HG03457 (cell line): ENCODE data around the gene PSAP.

ENCODE experiments used
- ATAC-seq: cut with Tn5 transposase; IDR thresholded peaks from one replicate; pipeline ENCODE4 v1.9.1; 2021; ENCODE audit warnings: moderate number of reproducible peaks; ENCODE audit not compliant: unreplicated experiment

The PSAP gene

DNA sequence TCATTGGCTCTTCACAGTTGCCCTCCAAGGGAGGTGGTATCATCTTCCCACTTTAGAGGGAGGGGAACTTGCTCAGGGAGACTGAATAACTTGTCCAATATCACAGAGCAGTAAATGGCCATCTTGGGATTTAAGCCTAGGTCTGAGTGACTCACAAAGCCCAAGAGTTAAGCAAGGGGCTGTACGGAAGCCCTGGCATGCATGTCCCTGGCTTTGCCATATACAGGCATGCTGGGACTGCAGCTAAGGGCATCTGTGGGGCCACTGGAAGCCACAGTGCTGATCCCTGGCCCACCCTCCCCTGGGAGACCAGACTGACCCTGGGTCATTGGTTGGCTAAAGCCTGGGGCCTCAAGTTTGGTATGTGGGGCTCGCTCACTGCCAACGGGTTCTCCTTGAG is 80.8 kb downstream of the PSAP start:
- no peak for ATAC-seq

DNA sequence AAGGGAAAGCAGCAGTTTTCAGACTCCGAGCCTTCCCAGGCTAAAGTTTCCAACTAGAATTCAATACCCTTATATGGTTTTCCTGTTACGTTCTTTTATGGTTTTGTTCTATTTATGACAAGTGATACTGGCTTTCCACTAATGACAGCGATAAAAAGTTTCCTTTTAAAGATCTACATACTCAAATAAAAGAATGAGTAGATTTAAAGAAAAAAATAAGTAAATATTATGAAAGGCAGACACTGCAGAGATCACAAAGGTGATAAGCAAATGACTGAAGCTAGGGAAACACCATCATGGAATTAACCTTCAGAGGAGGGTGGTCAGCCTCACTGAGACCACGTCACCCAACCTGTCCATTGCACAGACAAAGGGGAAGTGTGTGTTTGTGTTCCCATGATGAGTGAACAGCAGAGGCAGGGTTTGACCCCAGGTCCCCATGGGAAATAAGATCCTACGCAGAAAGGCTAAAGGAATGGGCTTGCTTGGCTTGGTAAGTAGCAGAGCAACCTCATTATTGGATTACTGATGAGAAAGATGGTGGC is 81.7 kb downstream of the PSAP start:
- peak; percentile 18 for ATAC-seq

DNA sequence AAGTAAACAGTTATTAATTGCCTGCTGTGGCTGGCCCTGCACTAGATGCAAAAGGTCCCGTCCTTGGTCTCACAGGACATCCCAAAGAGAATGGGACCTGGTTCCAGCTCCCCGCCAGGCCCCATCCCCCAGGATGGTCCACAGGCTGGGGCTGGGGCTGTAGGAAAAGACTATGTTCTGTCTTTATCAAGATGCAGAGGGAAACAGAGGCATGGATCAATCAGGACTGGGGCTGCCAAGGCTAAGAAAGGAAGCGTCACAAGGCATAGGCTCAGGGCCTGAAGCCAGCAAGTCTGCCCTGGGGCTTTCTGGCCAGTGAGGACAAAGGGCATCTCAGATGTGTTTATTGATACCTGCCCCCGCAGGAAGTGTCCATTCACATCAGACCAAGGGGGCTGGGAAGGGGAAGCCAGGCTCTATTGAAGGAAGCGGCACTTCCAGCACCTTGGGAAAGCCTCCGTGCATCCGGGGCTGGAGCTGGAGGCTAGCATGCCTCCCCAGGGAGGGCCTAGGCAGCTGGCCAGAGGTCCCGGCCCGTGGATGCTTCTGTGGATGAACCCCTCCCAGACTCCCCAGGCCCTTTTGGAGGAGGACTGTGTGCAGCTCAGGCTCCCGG is 83.5 kb downstream of the PSAP start:
- ATAC-seq = no peak

DNA sequence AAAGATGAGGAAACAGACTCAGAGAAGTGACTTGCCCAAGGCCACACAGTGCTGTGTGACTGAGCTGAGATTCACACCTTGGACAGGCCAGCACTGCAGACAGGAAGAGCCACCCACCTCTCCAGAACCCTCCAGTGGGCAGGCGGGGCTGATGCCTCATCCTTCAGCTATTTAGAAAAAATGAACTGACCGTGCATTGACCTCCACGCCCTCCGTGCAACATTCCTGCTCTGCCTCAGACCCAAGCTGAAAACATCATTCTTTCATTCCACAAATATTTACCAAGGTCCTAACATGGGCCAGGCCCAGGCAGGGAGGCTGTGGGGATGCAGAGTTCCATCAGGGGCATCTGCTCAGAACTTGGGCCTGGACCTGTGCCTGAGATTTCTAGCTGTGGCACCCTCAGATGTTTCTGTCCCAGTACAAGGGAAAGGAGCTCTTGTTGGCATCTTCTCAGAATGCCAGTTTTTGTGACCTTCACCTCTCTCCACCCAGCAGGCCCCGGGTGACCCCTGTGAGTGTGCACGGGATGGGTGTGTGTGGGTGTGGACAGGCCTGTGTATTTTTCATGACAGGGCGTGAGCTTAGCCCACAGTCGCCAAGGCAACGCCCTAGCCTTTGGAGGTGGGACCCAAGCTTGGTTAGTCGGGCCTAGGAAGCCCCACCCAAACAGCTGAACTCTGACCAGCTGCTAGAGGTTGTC is 84.2 kb downstream of the PSAP start:
- ATAC-seq = no peak
